ENCODE results near the gene C9orf152.

C9orf152 gene

DNA sequence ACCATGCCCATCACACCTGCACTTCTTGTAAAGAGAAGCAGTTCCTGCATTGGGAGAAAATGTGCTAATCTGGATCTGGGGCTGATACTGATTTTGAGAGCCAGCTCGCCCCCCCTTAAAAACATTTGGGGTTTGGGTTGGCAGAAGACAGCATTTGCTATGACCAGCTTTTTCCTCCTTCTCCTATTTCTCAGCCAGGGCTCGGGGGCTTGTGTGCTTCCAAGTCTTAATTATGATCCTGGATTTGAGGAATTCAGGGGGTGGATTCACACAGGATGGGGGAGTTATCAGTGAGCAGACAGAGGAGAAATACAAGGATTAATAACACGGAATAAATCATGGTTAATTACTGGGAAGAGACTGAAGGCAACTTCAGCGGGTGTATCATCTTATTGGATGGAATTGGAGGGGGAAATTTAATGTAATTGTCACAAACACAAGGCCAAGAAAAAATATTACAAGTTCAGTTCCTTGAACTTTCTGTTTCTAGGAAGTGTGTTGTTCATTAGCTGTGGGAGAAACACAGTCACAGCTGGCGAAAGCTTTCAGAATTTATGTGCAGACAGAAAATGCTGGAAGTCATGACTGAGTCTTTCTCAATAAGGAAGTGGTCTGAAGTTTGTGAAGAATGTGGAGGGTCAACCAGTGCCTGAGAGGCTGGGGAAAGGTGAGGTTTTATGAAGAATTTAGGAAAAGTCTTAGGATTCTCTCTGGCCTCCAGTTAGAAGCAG lies 15.3 kb downstream of the C9orf152 start:
- Histone ChIP-seq H3K27me3 (no peaks in the 10 kb centered on the region; the same call in 1 of the 2 replicates), H3K4me3 (ENCODE audit: low read depth, low read length) (no peak overlapping the region), H3K4me1 (no peaks in the 10 kb centered on the region), H3K9me3 (no peaks in the 10 kb centered on the region), H3K36me3 (no peaks in the 10 kb centered on the region)
- TF ChIP-seq, protein P1, sequence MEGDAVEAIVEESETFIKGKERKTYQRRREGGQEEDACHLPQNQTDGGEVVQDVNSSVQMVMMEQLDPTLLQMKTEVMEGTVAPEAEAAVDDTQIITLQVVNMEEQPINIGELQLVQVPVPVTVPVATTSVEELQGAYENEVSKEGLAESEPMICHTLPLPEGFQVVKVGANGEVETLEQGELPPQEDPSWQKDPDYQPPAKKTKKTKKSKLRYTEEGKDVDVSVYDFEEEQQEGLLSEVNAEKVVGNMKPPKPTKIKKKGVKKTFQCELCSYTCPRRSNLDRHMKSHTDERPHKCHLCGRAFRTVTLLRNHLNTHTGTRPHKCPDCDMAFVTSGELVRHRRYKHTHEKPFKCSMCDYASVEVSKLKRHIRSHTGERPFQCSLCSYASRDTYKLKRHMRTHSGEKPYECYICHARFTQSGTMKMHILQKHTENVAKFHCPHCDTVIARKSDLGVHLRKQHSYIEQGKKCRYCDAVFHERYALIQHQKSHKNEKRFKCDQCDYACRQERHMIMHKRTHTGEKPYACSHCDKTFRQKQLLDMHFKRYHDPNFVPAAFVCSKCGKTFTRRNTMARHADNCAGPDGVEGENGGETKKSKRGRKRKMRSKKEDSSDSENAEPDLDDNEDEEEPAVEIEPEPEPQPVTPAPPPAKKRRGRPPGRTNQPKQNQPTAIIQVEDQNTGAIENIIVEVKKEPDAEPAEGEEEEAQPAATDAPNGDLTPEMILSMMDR (IDR thresholded peaks at IDR 0.05; ENCODE audit: low read depth, low read length) = no peak
- DNase-seq = no peak

DNA sequence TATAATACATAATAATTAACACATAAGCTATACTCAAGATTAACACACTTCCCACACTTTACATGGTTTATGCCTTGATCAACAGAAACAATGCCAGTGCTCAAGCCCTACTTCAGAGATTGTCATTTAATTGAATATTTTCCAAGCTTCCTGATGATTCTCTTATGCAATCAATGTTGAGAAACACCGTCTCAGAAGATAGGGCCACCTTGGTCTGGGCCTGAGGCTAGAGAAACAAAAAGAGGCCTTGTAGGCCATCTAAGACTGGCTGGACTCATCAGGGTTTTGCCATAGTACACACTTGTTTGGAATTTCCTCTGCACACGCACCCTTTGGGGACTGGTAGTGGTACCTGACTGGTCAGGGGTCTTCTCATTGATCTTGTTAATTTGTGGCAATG lies 16.3 kb downstream of the C9orf152 start:
- Histone ChIP-seq H3K36me3 (no peaks in the 10 kb centered on the region), H3K9me3 (no peaks in the 10 kb centered on the region), H3K4me1 (no peaks in the 10 kb centered on the region), H3K27me3 (no peaks in the 10 kb centered on the region; the same call in 1 of the 2 replicates), H3K4me3 (ENCODE audit: low read depth, low read length) (no peak overlapping the region)
- DNase-seq = no peak
- TF ChIP-seq, protein P1 (IDR thresholded peaks at IDR 0.05; ENCODE audit: low read depth, low read length) = no peak

DNA sequence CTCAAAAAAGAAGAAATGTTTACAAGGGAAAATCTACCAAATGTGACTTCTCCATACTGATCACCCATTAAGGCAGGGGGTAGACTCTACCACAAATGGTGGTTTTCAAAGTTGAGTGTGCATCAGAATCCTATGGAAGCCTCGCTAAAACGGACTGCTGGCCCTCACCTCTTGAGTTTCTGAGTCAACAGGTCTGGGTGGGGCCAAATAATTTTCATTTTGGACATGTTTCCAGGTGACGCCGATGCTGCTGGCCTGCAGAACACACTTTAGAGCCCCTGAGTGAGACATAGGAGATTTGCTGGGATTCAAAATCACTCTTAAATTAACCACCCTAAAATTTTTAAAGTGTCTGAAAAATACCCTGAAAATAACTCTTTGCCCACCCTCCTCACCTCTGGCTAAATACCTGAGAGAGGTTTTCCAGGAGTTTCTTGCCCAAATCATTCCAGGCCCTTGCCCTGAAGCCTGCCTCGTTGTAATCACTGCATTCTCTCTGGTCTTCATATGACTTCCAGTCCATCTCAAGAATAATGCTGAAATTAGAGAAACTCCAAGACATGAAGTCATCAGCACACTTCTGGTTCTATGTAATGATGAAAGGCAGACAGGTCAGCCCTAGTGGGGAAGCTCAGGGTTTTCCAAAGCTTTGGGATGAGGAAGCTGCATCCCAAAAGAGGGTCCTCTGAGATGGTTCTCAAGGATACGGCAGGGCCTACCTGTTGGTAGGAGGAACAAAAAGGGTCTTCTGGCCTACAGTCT lies 18.2 kb downstream of the C9orf152 start:
- H3K4me1 ChIP-seq = no peaks in the 10 kb centered on the region
- no peaks in the 10 kb centered on the region for H3K36me3 ChIP-seq
- TF ChIP-seq, protein P1 (IDR thresholded peaks at IDR 0.05; ENCODE audit: low read depth, low read length) = no peak
- H3K9me3 ChIP-seq = no peaks in the 10 kb centered on the region
- DNase-seq = no peak
- no peaks in the 10 kb centered on the region; the same call in 1 of the 2 replicates for H3K27me3 ChIP-seq
- no peak overlapping the region for H3K4me3 ChIP-seq (ENCODE audit: low read depth, low read length)

DNA sequence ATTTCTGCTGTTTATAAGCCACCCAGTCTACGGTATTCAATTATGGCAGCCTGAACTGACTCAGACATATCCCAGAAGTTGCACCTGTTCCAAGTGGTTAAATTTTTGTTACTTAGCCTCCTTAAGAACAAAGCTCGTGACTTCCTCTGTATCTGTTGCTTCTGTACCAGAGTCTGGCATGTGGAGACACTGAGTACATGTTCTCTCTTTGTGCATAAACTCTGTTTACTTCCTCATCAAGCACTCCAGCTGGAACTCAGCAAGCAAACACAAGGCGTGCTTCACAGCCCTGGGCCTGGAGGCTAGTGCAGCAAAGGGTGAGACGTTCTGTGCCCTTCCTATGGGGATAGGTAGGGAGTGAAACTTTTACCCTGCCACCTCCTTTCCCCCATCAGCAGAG lies 19.0 kb downstream of the C9orf152 start:
- TF ChIP-seq, protein P1 (IDR thresholded peaks at IDR 0.05; ENCODE audit: low read depth, low read length) = no peak
- no peak for DNase-seq

DNA sequence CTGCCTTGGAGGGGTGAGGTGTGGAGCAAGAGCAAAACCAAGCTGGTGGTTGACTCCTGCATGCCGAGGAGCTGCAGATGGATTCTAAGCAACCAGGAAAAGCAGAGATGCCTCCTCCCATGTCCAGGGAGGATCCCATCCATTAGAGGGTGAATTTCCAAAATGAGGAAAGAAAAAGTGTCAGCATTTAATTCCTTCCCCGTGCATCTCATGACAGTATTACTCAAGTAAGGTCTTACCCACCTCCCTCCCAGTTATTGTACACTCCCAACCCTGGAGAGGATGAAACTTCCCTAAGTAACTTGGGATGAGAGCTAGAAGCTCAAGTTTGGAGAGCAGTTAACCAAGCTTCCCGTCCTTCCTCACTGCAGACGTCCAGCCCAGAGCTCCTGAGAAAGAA lies 19.9 kb downstream of the C9orf152 start:
- Histone ChIP-seq H3K9me3 (no peaks in the 10 kb centered on the region), H3K27me3 (no peaks in the 10 kb centered on the region; the same call in 1 of the 2 replicates), H3K4me1 (no peaks in the 10 kb centered on the region), H3K4me3 (ENCODE audit: low read depth, low read length) (no peak overlapping the region), H3K36me3 (no peaks in the 10 kb centered on the region)
- no peak for DNase-seq
- TF ChIP-seq, protein P1 (IDR thresholded peaks at IDR 0.05; ENCODE audit: low read depth, low read length) = no peak

More for the DNA sequence above, 19.0 kb downstream of the C9orf152 start:
- Histone ChIP-seq H3K36me3 (no peaks in the 10 kb centered on the region), H3K4me3 (ENCODE audit: low read depth, low read length) (no peak overlapping the region), H3K27me3 (no peaks in the 10 kb centered on the region; the same call in 1 of the 2 replicates), H3K9me3 (no peaks in the 10 kb centered on the region), H3K4me1 (no peaks in the 10 kb centered on the region)

DNA sequence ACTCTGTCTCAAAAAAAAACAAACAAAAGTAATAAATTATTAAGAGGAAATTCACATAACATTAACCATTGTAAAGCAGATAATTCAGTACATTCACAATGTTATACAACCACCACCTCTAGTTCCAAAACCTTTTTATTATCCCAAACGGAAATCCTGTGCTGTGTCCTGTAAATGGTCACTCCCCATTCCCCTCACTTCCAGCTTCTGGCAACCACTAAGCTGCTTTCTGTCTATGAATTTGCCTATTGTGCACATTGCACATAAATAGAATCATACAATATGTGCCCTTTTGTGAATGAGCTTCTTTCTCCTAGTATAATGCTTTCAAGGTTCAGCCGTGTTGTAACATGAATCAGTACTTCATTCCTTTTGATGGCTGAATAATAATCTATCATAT lies 20.8 kb downstream of the C9orf152 start:
- no peaks in the 10 kb centered on the region; the same call in 1 of the 2 replicates for H3K27me3 ChIP-seq
- DNase-seq = no peak
- no peaks in the 10 kb centered on the region for H3K36me3 ChIP-seq
- no peaks in the 10 kb centered on the region for H3K4me1 ChIP-seq
- no peak overlapping the region for H3K4me3 ChIP-seq (ENCODE audit: low read depth, low read length)
- TF ChIP-seq, protein P1 (IDR thresholded peaks at IDR 0.05; ENCODE audit: low read depth, low read length) = no peak
- H3K9me3 ChIP-seq = no peaks in the 10 kb centered on the region
